A549 (cell line): ENCODE data around the gene NTM. TPM values are rescaled to one million over a fixed set of nuclear protein-coding genes. Genes with fewer than 3 reads are reported as not detected.

Experiments
- ATAC-seq, 2 experiments: fragments of 200-7000 bp in 1 of 2; fragments of >200 bp in 1 of 2; cut with Nextera tagmentation in 1 of 2; cut with Tn5 transposase in 1 of 2; 3 replicates each; pipeline versions ENCODE4 v1.8.0 to v1.9.1; 2018 to 2020; ENCODE audit warnings: mild to moderate bottlenecking in 1 of 2, moderate library complexity in 1 of 2
- CTCF ChIA-PET: fragments of 300-600 bp; sonication (Branson Sonifier 250); formaldehyde crosslinking; extraction: SDS; loops from one replicate; lab custom pipeline; 2021; ENCODE audit warnings: antibody characterized with exemption, inconsistent platforms; lab: Yijun Ruan, JAX
- POLR2A ChIA-PET: fragments of 350-600 bp; formaldehyde crosslinking; extraction: SDS; loops from one replicate; lab custom pipeline; 2021; ENCODE audit warnings: antibody characterized with exemption, inconsistent platforms; lab: Yijun Ruan, JAX
- DNase-seq, 2 experiments: peaks; one replicate each; pipeline versions ENCODE4 v3.0.0 to v3.0.0-alpha.2; 2011 to 2016; ENCODE audit warnings: low read depth in 1 of 2, low spot score in 1 of 2
- FAIRE-seq: peaks from 2 replicates; lab custom pipeline; 2011; peaks lifted over from hg19 to GRCh38; lab: Jason Lieb, UNC
- H3K27ac ChIP-seq, 2 experiments: fragments of >200 bp; sonication (Bioruptor Twin); formaldehyde crosslinking; 3 replicates each; pipeline ENCODE4 v1.5.1; 2016 to 2017
- H3K4me1 ChIP-seq: fragments of >200 bp; sonication (Bioruptor Twin); formaldehyde crosslinking; 3 replicates; pipeline ENCODE4 v1.6.1; 2016
- H3K4me2 ChIP-seq: fragments of >200 bp; sonication (Bioruptor Twin); formaldehyde crosslinking; 3 replicates; pipeline ENCODE4 v1.6.1; 2016
- H3K4me3 ChIP-seq: fragments of >200 bp; sonication (Bioruptor Twin); formaldehyde crosslinking; 3 replicates; pipeline ENCODE4 v1.5.1; 2016
- H3K9me3 ChIP-seq: fragments of >200 bp; sonication (Bioruptor Twin); formaldehyde crosslinking; 3 replicates; pipeline ENCODE4 v1.6.1; 2016
- CBX2 ChIP-seq: fragments of 200-600 bp; sonication (generic); IDR thresholded peaks from 2 replicates; pipeline ENCODE4 v1.6.1; 2016; ENCODE audit warnings: low read depth, mild to moderate bottlenecking, borderline replicate concordance
- CBX8 ChIP-seq: fragments of 200-600 bp; sonication (generic); IDR thresholded peaks from 2 replicates; pipeline ENCODE4 v1.6.1; 2016
- CEBPB ChIP-seq, 2 experiments: fragments of >200 bp in 1 of 2; sonication (Bioruptor Twin) in 1 of 2; formaldehyde crosslinking in 1 of 2; IDR thresholded peaks; 2 replicates each; pipeline ENCODE4 v1.6.1; 2012 to 2016
- CHD2 ChIP-seq: fragments of 150-350 bp; IDR thresholded peaks from 2 replicates; pipeline ENCODE4 v1.6.1; 2014; ENCODE audit warnings: low read length; ENCODE audit not compliant: partially characterized antibody
- EP300 ChIP-seq, 2 experiments: fragments of >200 bp; sonication (Bioruptor Twin); formaldehyde crosslinking; IDR thresholded peaks; 2 replicates in 1 of 2; 3 replicates in 1 of 2; pipeline ENCODE4 v1.6.1; 2016 to 2017
- ESRRA ChIP-seq: fragments of 150-350 bp; IDR thresholded peaks from 2 replicates; pipeline ENCODE4 v1.6.1; 2014; ENCODE audit warnings: mild to moderate bottlenecking, low read length, borderline replicate concordance
- FOSL2 ChIP-seq, 2 experiments: fragments of 450-650 bp in 1 of 2; fragments of >200 bp in 1 of 2; sonication (Bioruptor Twin) in 1 of 2; formaldehyde crosslinking; IDR thresholded peaks; 2 replicates each; pipeline versions ENCODE4 v1.5.0 to v1.6.1; 2016 to 2020; ENCODE audit warnings: mild to moderate bottlenecking in 1 of 2, moderate library complexity in 1 of 2
- FOXS1 ChIP-seq: fragments of 250-450 bp; sonication (Bioruptor Pico); IDR thresholded peaks from 2 replicates; pipeline ENCODE4 v1.5.0; 2020; ENCODE audit warnings: mild to moderate bottlenecking, moderate library complexity
- GATA3 ChIP-seq: IDR thresholded peaks from 2 replicates; pipeline ENCODE4 v1.6.1; 2012; ENCODE audit warnings: borderline replicate concordance
- HEYL ChIP-seq: fragments of 250-450 bp; sonication (Bioruptor Pico); IDR thresholded peaks from 2 replicates; pipeline ENCODE4 v1.8.0; 2021; ENCODE audit warnings: mild to moderate bottlenecking, moderate library complexity
- HOXB5 ChIP-seq: fragments of 250-450 bp; sonication (Bioruptor Pico); IDR thresholded peaks from 2 replicates; pipeline ENCODE4 v1.5.0; 2020; ENCODE audit warnings: mild to moderate bottlenecking, moderate library complexity
- JUN ChIP-seq, 2 experiments: fragments of >200 bp; sonication (Bioruptor Twin); formaldehyde crosslinking; IDR thresholded peaks; 2 replicates in 1 of 2; 3 replicates in 1 of 2; pipeline ENCODE4 v1.6.1; 2016 to 2017
- KDM5A ChIP-seq: fragments of 200-600 bp; sonication (generic); IDR thresholded peaks from 2 replicates; pipeline ENCODE4 v1.6.1; 2016; ENCODE audit warnings: antibody characterized with exemption, mild to moderate bottlenecking
- MAFK ChIP-seq: fragments of 450-650 bp; IDR thresholded peaks from 2 replicates; pipeline ENCODE4 v1.6.1; 2014; ENCODE audit not compliant: partially characterized antibody
- MYC ChIP-seq: IDR thresholded peaks from 2 replicates; pipeline ENCODE4 v1.6.1; 2012; ENCODE audit warnings: mild to moderate bottlenecking, inconsistent platforms, low read length, improper control_type of control experiment, borderline replicate concordance
- NFE2L2 ChIP-seq: fragments of 150-350 bp; conservative IDR thresholded peaks from 2 replicates; pipeline ENCODE4 v1.6.1; 2014; ENCODE audit warnings: low read length
- NPAS2 ChIP-seq: fragments of 250-450 bp; sonication (Bioruptor Pico); IDR thresholded peaks from 2 replicates; pipeline ENCODE4 v1.8.0; 2022; ENCODE audit warnings: mild to moderate bottlenecking, moderate library complexity, borderline replicate concordance
- PHF8 ChIP-seq: fragments of 200-600 bp; sonication (generic); IDR thresholded peaks from 2 replicates; pipeline ENCODE4 v1.6.1; 2016; ENCODE audit warnings: low read depth, mild to moderate bottlenecking, antibody characterized with exemption, moderate library complexity, borderline replicate concordance
- POLR2A ChIP-seq: IDR thresholded peaks from 2 replicates; pipeline ENCODE4 v1.6.1; 2012; ENCODE audit warnings: mild to moderate bottlenecking, low read length
- RARB ChIP-seq: fragments of 250-450 bp; sonication (Bioruptor Pico); IDR thresholded peaks from 2 replicates; pipeline ENCODE4 v1.8.0; 2021; ENCODE audit warnings: mild to moderate bottlenecking, moderate library complexity
- RCOR1 ChIP-seq: fragments of 150-350 bp; IDR thresholded peaks from 2 replicates; pipeline ENCODE4 v1.6.1; 2014; ENCODE audit warnings: antibody characterized with exemption, low read length, low read depth
- RFX5 ChIP-seq: fragments of 450-650 bp; IDR thresholded peaks from 2 replicates; pipeline ENCODE4 v1.7.1; 2014; ENCODE audit warnings: antibody characterized with exemption, mild to moderate bottlenecking, moderate library complexity
- ZNF302 ChIP-seq: fragments of 250-450 bp; sonication (Bioruptor Pico); IDR thresholded peaks from 2 replicates; pipeline ENCODE4 v1.9.0; 2021; ENCODE audit warnings: inconsistent platforms, mild to moderate bottlenecking, moderate library complexity
- ZSCAN20 ChIP-seq: fragments of 250-450 bp; sonication (Bioruptor Pico); IDR thresholded peaks from 2 replicates; pipeline ENCODE4 v1.8.0; 2022; ENCODE audit warnings: mild to moderate bottlenecking, moderate library complexity
- WGBS: methylation state at CpG from one replicate; pipeline ENCODE4 v1.1.6; 2017; ENCODE audit errors: missing lambda C conversion rate; 5-methylcytosine and 5-hydroxymethylcytosine counted together
- polyA plus RNA-seq, 4 experiments: library from polyadenylated mRNA; depleted of rRNA in 3 of 4; stranded (reverse); fragments of >200 nt; fragmentation: RNase III in 1 of 4; extraction: RNeasy Plus Mini Kit Qiagen cat#74134 plus additional on column Dnase treatment in 1 of 4; gene quantifications; 2 replicates in 3 of 4; 3 replicates in 1 of 4; pipeline ENCODE4 v1.2.3, GENCODE V29; 2011 to 2017
- TF ChIP-seq, protein P1 (sequence below): fragments of 450-650 bp; IDR thresholded peaks from 2 replicates; pipeline ENCODE4 v1.6.1; 2014; ENCODE audit warnings: antibody characterized with exemption
- TF ChIP-seq, protein P2 (sequence below): IDR thresholded peaks from 2 replicates; pipeline ENCODE4 v1.6.1; 2012
- TF ChIP-seq, protein P3 (sequence below): fragments of >200 bp; sonication (Bioruptor Twin); formaldehyde crosslinking; IDR thresholded peaks from 3 replicates; pipeline ENCODE4 v1.6.1; 2016

Gene NTM
- polyA plus RNA-seq, 2 of the 4 experiments (the other 2 are of a cell fraction): not detected

DNA sequence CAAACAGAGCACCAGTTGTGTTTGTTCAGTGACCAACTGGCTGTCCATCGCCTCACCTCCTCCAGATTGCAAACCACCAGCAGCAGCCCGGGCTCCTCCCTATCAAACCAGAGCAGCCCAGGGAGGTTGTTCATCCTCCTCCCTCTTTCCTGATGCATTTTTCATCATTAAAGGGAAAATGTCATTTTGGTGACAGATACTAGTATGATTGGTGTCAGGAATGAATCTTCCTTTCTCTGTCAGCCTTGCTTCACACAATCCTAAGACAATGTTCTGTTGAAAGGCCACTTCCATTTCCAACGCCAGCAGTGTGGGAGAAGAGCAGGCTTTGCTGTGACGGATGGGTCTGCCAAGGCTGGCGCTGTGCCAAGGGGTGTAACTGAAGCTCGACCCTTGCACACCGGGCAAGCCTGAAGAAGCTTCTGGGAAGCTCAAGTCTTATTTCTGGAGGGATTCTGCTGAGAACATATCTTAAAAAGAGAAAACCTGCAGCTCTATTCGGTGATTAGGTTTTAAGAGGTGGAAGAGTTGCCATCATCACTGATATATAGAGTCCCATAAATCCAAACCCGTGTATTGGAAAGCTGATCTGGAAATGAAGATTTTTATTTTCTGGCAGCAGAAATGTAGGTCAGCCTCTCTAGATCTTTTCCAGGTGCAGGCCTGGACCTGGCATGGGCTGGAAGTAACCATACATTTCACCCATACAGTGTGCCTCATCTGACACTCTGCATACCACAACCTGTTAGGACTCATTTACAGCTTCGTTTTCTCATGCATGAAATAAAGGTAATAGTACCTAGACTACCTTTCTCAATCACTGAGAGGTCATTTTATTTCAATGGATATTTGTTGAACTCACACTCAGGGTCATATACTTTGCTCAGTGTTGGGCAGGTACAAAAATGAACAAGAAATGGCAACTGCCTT lies 524.5 kb downstream of the NTM start (continued):
- TF ChIP-seq NFE2L2 (no peak), GATA3 (no peak), CBX2 (no peak), ESRRA (no peak)

DNA sequence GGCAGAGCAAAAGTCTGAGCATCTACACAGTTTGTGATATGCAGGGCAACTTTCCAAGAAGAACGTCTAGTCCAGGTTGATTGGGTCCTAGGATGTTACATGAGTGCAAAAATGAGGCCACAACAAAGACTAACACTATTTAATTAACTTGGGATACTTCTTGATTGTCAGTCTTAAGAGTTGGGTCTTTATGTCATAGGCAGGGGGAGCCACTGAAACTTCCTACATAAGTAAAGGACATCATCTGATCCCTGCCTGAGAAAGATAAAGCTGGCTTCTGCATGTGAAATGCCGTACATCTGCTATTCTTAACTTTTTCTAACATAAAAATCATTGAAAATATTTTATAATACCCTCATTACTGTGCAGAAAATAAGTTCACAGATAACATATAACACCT lies 525.5 kb downstream of the NTM start:
- Histone ChIP-seq H3K9me3 (no peaks in the 10 kb centered on the region), H3K4me3 (no peak overlapping the region), H3K4me1 (no peaks in the 10 kb centered on the region), H3K27ac (no peak overlapping the region), H3K4me2 (no peak overlapping the region)
- FAIRE-seq (no peak), ATAC-seq (no peak), DNase-seq (no peak)
- WGBS: 0% methylated on average over 2 of the region's 2 CpGs
- TF ChIP-seq MYC (no peak), CHD2 (no peak), ESRRA (no peak), MAFK (no peak), JUN (IDR thresholded peaks at IDR 0.05) (no peak), HOXB5 (no peak), ZNF302 (CRISPR knock-in tag) (no peak), EP300 (IDR thresholded peaks at IDR 0.05) (no peak), HEYL (no peak), POLR2A (no peak), CEBPB (IDR thresholded peaks at IDR 0.05) (no peak), RARB (CRISPR knock-in tag) (no peak), FOXS1 (no peak), CBX8 (no peak), KDM5A (no peak), CBX2 (no peak), NPAS2 (CRISPR knock-in tag) (no peak), RFX5 (no peak)
- TF ChIP-seq, protein P1, sequence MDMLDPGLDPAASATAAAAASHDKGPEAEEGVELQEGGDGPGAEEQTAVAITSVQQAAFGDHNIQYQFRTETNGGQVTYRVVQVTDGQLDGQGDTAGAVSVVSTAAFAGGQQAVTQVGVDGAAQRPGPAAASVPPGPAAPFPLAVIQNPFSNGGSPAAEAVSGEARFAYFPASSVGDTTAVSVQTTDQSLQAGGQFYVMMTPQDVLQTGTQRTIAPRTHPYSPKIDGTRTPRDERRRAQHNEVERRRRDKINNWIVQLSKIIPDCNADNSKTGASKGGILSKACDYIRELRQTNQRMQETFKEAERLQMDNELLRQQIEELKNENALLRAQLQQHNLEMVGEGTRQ: no peak
- ChIA-PET POLR2A (no interaction called here), CTCF (no interaction called here)

DNA sequence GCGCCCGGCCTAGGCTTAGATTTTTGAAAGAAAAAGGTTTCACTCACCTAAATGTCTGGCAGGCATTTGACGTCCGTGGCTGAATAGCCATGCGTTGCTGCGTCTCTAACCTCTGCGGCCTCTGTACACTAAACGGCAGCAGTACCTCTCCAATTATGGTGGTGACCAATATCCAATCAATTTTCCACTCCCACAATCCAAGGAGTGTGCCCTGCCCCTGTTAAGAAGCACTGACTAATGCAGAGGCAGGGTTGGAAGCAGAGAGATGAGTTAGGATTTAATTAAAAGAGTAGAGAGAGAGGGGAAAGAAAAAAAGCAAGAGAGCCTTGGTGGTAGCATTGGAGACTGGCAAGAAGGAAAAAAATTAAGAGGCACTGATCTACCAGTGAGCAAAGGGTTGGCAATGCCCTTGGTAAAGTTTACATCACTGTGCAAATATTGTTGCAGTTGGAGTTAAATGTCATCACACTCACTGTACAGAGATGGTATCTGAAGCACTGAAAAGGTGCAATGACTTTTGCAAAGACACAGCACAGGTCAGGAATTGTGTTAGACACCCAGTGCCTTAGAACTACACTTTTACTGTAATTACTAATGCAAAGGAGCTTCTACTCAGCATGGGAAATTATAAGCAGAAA lies 526.7 kb downstream of the NTM start:
- no peak for DNase-seq
- TF ChIP-seq CEBPB (IDR thresholded peaks at IDR 0.05) (no peak), ZNF302 (CRISPR knock-in tag) (no peak), FOSL2 (IDR thresholded peaks at IDR 0.05) (no peak), FOSL2 (CRISPR knock-in tag; IDR thresholded peaks at IDR 0.05) (no peak), KDM5A (no peak), GATA3 (no peak), PHF8 (no peak), RCOR1 (no peak), ZSCAN20 (CRISPR knock-in tag) (no peak)
- TF ChIP-seq, protein P2, sequence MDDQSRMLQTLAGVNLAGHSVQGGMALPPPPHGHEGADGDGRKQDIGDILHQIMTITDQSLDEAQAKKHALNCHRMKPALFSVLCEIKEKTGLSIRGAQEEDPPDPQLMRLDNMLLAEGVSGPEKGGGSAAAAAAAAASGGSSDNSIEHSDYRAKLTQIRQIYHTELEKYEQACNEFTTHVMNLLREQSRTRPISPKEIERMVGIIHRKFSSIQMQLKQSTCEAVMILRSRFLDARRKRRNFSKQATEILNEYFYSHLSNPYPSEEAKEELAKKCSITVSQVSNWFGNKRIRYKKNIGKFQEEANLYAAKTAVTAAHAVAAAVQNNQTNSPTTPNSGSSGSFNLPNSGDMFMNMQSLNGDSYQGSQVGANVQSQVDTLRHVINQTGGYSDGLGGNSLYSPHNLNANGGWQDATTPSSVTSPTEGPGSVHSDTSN: no peak
- TF ChIP-seq, protein P3, sequence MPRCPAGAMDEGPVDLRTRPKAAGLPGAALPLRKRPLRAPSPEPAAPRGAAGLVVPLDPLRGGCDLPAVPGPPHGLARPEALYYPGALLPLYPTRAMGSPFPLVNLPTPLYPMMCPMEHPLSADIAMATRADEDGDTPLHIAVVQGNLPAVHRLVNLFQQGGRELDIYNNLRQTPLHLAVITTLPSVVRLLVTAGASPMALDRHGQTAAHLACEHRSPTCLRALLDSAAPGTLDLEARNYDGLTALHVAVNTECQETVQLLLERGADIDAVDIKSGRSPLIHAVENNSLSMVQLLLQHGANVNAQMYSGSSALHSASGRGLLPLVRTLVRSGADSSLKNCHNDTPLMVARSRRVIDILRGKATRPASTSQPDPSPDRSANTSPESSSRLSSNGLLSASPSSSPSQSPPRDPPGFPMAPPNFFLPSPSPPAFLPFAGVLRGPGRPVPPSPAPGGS: no peak
- TF ChIP-seq, all 56 proteins: peak for 0
- ChIA-PET POLR2A (no interaction called here), CTCF (no interaction called here)
- no peaks in the 10 kb centered on the region for H3K9me3 ChIP-seq
- no peak overlapping the region for H3K4me2 ChIP-seq
- WGBS: 51% methylated on average over 8 of the region's 8 CpGs
- ATAC-seq (no peak), FAIRE-seq (no peak)
- no peak overlapping the region for H3K27ac ChIP-seq
- H3K4me1 ChIP-seq: no peaks in the 10 kb centered on the region
- no peak overlapping the region for H3K4me3 ChIP-seq
